LNCaP clone FGC (cell line): ENCODE data around the gene COL12A1.
A peak's percentile ranks its signal among the peaks of the same experiment; 100 is the strongest.

Experiments
- DNase-seq: peaks from one replicate; pipeline ENCODE4 v3.0.0-alpha.2; 2011; ENCODE audit warnings: low read depth
- H3K4me3 ChIP-seq: 2 replicates; pipeline ENCODE4 v1.5.1; 2011; ENCODE audit warnings: mild to moderate bottlenecking, low read depth, low read length, control low read depth
- TF ChIP-seq, protein P1 (sequence below): IDR thresholded peaks from 2 replicates; pipeline ENCODE4 v1.5.1; 2012; ENCODE audit warnings: mild to moderate bottlenecking; ENCODE audit not compliant: control insufficient read depth, insufficient read depth; ENCODE audit errors: extremely low read depth

Gene COL12A1

DNA sequence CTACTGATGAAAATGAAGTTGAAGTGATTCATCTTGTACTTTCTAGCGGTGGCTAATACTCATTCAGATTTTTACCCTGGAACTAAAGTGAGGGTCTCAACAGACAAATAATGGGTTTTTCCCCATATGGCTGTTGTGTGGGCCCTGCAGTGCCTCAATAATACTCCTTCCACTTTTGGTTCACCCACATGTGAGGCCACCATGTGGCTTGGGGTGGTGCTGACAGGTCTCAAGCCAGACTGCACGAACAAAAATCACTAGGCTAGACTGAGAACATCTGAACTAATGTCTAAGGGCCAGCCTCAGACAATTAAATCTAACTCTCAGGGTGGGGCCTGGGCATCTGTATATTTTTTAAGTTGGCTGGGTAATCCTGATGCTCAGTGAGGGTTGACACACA is 7.9 kb upstream of the COL12A1 start:
- DNase-seq, result no peak
- no peak overlapping the region for H3K4me3 ChIP-seq
- TF ChIP-seq, protein P1, sequence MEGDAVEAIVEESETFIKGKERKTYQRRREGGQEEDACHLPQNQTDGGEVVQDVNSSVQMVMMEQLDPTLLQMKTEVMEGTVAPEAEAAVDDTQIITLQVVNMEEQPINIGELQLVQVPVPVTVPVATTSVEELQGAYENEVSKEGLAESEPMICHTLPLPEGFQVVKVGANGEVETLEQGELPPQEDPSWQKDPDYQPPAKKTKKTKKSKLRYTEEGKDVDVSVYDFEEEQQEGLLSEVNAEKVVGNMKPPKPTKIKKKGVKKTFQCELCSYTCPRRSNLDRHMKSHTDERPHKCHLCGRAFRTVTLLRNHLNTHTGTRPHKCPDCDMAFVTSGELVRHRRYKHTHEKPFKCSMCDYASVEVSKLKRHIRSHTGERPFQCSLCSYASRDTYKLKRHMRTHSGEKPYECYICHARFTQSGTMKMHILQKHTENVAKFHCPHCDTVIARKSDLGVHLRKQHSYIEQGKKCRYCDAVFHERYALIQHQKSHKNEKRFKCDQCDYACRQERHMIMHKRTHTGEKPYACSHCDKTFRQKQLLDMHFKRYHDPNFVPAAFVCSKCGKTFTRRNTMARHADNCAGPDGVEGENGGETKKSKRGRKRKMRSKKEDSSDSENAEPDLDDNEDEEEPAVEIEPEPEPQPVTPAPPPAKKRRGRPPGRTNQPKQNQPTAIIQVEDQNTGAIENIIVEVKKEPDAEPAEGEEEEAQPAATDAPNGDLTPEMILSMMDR, result no peak

DNA sequence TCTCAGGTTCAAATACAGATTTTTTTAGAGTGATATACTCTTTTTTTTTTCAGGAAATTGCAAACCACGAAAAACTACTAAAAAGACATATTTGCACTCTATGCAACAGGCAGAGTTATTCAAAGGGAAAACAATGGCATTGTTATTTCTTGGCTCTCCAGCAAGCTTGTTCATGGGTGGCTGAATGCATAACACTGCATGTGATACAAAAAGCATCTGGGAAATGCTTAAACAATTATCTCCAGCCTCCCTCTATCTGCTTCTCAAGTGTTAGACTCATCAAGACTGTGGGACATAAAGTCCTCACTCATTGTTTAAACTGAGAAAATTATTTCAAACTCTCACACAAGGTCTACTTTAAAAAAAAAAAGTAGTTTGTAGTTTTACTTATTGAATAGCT is 7.3 kb upstream of the COL12A1 start:
- TF ChIP-seq, protein P1, result no peak
- DNase-seq, result no peak
- H3K4me3 ChIP-seq, result no peak overlapping the region

DNA sequence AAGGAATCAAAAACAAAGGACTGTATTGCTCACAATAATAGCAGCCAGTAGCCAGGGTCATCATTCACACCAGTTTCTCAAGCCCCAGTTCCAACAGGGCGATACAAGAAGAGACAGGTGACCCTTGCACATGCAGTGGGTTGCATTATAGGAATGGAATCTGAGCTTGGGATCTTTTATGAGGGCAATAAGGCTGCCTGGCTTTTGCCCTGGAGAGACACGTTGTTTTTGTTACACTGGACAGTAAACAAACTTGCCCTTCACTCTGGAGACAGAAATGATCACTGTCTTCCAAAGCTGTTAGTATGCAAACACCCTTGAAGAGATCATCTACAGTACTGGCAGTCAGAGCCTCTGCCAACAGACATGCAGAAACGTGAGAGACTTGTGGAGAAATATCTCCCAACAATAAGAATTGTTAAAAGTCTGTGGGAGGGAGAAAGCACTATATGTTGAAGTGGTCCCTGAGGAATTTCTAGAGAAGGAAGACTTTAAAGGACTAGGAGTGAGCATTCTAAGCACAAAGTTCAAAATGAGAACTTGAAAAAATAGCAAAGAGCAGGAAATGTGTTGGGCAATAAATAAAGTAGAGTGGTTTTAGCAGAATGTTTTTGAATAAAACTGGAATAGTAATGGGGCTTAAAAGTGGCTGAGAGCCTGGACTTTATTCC is 6.2 kb upstream of the COL12A1 start:
- TF ChIP-seq, protein P1, result no peak
- DNase-seq, result no peak
- H3K4me3 ChIP-seq, result no peak overlapping the region

DNA sequence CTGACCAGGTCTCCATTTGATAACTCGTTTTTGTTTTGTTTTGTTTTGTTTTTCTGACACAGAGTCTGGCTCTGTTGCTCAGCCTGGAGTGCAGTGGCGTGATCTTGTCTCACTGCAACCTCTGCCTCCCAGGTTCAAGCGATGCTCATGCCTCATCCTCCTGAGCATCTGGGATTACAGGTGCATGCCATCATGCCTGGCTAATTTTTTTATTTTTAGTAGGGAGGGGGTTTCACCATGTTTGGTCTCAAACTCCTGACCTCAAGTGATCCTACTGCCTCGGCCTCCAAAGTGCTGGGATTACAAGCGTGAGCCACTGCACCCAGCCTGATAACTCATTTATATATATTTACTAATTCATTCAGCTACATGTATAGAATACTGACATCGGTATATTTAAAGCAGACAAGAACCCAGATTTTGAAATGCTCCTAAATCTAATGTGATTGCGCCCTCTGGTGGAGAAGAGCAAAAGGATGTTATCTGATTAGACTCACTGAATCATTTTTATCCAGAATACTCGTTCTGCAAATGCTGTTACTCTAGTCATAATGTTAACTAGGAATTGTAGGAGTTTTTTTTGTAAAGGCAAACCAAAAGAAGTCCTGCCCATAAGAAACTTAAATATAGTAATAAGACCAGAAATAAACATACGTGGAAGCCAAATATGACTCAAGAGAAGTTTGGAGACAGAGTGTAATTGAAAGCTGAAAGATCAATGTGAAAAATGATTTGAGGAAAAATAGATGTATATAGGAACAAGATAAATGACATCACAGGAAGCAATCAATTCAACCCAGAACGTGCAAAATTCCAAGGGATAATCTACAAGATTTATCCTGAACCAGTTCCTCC is 5.3 kb upstream of the COL12A1 start:
- no peak overlapping the region for H3K4me3 ChIP-seq
- DNase-seq, result no peak
- TF ChIP-seq, protein P1, result peak; percentile 70

DNA sequence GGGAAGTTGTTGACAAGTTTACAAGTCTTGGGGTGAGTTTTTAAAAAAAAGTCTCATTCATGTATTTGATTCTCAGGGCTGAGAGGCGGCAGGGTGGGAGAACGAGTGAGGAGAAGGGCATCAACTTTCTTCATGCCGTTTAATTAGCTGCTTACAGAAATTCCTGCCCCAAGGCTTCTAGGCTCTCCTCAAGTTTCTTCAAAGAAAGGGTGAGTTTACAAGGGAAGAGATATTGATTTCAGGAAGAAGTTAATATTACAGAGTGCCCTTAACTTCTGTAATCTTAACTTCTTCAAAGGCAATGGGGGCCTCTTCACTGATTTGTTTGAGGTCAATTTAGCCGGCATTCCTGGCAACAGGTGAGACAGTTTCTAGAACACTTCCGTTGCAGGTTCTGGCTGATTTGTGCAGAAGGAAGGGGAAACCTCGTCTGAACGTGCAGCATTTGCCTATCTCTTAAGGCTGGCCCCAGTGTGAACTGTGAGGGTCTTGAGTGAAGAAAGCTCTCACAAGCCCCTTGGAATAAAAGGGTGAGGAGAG is 3.4 kb upstream of the COL12A1 start:
- no peak overlapping the region for H3K4me3 ChIP-seq
- no peak for DNase-seq

DNA sequence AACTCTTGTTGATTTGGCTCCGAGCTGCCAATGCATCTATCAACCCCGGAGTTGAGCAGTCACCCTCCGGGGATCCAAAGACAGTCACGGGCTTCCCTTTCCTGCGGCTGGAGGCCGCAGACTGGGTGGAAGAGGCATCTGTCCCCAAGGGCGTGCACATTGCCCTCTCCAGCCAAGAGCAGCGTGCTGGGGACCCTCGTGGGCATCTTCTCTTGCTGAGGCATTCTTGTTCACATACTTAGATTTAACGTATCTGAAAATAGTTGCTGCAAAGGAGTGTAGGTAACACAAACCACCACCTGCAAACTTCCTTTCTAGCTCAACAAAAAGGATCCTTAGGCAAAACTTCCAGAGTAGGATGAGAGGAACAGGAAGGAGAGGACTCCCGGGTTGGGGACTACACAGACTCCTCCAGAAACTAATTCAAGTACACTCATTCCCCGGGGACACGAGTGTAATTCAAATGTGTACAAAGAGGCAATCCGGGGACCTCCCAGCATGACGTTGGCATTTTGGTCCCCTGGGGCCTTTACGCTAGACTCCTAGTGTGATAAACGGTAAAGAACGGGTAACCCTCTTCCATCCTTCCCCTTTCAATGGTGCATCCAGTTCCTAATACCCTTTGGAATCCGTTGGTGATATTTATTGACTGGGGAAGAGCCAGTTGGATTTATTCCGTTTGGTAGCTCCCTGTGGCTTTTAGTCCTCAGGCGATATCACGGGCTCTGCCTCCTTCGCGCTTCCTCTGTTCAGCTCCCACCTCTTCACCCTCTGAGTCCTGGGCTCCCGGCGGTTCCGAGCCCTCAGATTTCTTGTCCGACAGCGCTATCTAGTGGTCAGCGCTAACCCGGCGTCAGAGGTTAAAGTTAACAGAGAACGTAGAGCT is 2.7 kb upstream of the COL12A1 start:
- TF ChIP-seq, protein P1, result peak; percentile 88
- DNase-seq, result no peak
- no peak overlapping the region for H3K4me3 ChIP-seq

More for the DNA sequence above, 3.4 kb upstream of the COL12A1 start:
- TF ChIP-seq, protein P1, result no peak
